ENCODE measurements around the gene LENG8. TPM values are rescaled to one million over a fixed set of nuclear protein-coding genes. Genes with fewer than 3 reads are reported as not detected.
A peak's percentile ranks its signal among the peaks of the same experiment; 100 is the strongest.

Gene LENG8
- total and polyA plus RNA-seq, 2 of the 13 experiments (the other 11 are each of a cell fraction or from before 2014, with no cell fraction given): 14.3 to 41.9 TPM

DNA sequence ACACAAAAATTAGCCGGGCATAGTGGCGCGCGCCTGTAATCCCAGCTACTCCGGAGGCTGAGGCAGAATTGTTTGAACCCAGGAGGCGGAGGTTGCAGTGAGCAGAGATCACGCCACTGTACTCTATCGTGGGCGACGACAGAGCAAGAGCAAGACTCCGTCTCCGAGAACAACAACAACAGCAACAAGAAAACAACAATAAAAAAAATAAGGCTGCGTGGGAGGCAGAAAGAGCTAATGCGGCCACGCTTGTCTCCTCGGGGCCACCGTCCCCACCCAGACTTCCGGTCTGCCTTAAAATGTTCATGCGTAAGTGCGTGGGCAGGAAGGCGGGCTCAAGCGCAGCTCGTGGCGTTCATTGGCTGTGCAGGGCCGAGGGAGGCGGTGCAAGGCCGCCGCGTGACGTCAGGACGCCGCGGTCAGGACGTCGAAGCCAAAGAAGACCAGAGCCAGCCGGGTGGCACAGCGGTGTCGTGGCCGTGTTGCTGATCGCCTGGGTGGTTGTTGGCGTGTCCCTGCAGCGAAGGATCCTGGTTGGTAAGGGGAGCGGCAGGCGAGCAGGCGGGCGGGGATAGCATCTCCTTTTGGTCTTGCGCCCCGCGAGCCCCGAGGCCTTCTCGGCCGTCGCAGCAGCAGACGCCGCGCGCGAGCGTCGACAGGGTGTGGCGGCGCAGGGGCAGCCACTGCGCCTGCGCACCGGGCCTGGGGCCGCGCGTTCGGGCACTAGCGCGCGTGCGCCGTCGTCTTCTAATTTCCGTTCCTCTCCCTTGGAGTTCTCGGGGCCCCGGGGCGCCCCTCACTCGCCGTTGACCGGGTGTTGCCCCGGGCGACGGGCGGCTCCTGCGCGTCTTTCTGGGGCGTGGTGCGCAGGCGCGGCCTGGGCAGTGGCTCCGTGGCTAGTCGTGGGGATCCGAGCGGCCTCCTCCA, at the start of gene LENG8 (continued):
- TF ChIP-seq ZNF781 (CRISPR knock-in tag; IDR thresholded peaks at IDR 0.05; ENCODE audit: borderline replicate concordance, not compliant biosample characterization) (peak; percentile 66), ZNF772 (CRISPR knock-in tag; IDR thresholded peaks at IDR 0.05) (peak; percentile 90; the same call in 1 of the 2 replicates), SP5 (CRISPR knock-in tag; IDR thresholded peaks at IDR 0.05; ENCODE audit: borderline replicate concordance, low read depth) (peak; percentile 71), YY1 (IDR thresholded peaks at IDR 0.05; ENCODE audit: insufficient read depth, insufficient replicate concordance, low read depth, low read length) (peak; percentile 39), ELF4 (CRISPR knock-in tag; IDR thresholded peaks at IDR 0.05; ENCODE audit: borderline replicate concordance) (peak; percentile 87), BRD4 (CRISPR knock-in tag; IDR thresholded peaks at IDR 0.05) (peak; percentile 26; the same call in 1 of the 2 replicates), NFRKB (IDR thresholded peaks at IDR 0.05) (no peak), ZSCAN30 (CRISPR knock-in tag; IDR thresholded peaks at IDR 0.05) (no peak; the same call in 1 of the 2 replicates), ELF3 (CRISPR knock-in tag; IDR thresholded peaks at IDR 0.05) (peak; percentile 72), SOX13 (IDR thresholded peaks at IDR 0.05) (no peak), SOX13 (CRISPR knock-in tag; conservative IDR thresholded peaks at IDR 0.05 in 1 of 2, IDR thresholded peaks at IDR 0.05 in 1 of 2) (peak in 1 of 2 experiments; percentile 13; a peak in 1 of 4 replicates), MEF2D (CRISPR knock-in tag; IDR thresholded peaks at IDR 0.05) (no peak), ZNF776 (CRISPR knock-in tag; IDR thresholded peaks at IDR 0.05) (peak; percentile 95), MXI1 (IDR thresholded peaks at IDR 0.05; ENCODE audit: borderline replicate concordance, low read depth, low read length) (peak; percentile 65; the same call in 1 of the 3 replicates), ISX (CRISPR knock-in tag; conservative IDR thresholded peaks at IDR 0.05) (no peak), ZMAT3 (CRISPR knock-in tag; conservative IDR thresholded peaks at IDR 0.05) (peak; percentile 94), GZF1 (CRISPR knock-in tag; IDR thresholded peaks at IDR 0.05) (no peak), KDM2A (CRISPR knock-in tag; IDR thresholded peaks at IDR 0.05; ENCODE audit: borderline replicate concordance, low read depth) (peak; percentile 84), MAZ (IDR thresholded peaks at IDR 0.05; ENCODE audit: borderline replicate concordance, low read depth, low read length) (no peak), MAZ (CRISPR knock-in tag; IDR thresholded peaks at IDR 0.05; ENCODE audit: low read depth) (peak; percentile 88)
- TF ChIP-seq, protein P1, sequence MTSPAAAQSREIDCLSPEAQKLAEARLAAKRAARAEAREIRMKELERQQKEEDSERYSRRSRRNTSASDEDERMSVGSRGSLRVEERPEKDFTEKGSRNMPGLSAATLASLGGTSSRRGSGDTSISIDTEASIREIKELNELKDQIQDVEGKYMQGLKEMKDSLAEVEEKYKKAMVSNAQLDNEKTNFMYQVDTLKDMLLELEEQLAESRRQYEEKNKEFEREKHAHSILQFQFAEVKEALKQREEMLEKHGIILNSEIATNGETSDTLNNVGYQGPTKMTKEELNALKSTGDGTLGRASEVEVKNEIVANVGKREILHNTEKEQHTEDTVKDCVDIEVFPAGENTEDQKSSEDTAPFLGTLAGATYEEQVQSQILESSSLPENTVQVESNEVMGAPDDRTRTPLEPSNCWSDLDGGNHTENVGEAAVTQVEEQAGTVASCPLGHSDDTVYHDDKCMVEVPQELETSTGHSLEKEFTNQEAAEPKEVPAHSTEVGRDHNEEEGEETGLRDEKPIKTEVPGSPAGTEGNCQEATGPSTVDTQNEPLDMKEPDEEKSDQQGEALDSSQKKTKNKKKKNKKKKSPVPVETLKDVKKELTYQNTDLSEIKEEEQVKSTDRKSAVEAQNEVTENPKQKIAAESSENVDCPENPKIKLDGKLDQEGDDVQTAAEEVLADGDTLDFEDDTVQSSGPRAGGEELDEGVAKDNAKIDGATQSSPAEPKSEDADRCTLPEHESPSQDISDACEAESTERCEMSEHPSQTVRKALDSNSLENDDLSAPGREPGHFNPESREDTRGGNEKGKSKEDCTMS (CRISPR knock-in tag; conservative IDR thresholded peaks at IDR 0.05): 0 out of 2 replicates have a peak, but pooled peaks have one; percentile 76
- TF ChIP-seq, protein P2, sequence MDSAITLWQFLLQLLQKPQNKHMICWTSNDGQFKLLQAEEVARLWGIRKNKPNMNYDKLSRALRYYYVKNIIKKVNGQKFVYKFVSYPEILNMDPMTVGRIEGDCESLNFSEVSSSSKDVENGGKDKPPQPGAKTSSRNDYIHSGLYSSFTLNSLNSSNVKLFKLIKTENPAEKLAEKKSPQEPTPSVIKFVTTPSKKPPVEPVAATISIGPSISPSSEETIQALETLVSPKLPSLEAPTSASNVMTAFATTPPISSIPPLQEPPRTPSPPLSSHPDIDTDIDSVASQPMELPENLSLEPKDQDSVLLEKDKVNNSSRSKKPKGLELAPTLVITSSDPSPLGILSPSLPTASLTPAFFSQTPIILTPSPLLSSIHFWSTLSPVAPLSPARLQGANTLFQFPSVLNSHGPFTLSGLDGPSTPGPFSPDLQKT (CRISPR knock-in tag; IDR thresholded peaks at IDR 0.05; ENCODE audit: borderline replicate concordance): peak; percentile 92; the same call in 1 of the 2 replicates

Measured in HepG2 (cell line).